Activated CD8-positive, alpha-beta memory T cell treated with anti-CD3 and anti-CD28 coated beads, Interleukin-2, amount 50 U/mL, for 4 hours (primary cell): ENCODE results near the gene SRRD.

Experiments
- DNase-seq: peaks from one replicate; pipeline ENCODE4 v3.0.0-alpha.2; 2020

Gene SRRD

DNA sequence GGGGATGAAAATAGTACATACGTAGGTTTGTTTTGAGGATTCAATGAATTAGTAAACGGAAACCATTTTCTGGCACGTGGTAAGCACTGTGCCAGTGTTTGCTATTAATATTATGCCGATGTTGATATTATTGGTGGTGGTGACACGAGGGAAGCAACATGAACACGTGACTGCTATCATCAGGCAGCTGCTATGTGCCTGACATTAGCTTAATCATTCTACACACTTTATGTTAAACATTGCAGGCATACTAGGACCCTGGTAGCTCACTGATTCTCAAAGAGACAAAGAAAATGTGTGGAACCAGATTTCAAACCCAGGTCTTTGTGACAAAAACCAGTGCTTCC is 656 bp downstream of the SRRD start:
- no peak for DNase-seq

- no peak for DNase-seq
Measured at GRCh38 chr22:26485013-26485412, 1.3 kb downstream of the SRRD start.

- no peak for DNase-seq
Measured at GRCh38 chr22:26485806-26486390, 2.2 kb downstream of the SRRD start.

GRCh38 chr22:26486394-26486793 is 2.7 kb downstream of the SRRD start:
- no peak for DNase-seq

GRCh38 chr22:26487996-26488395 is 4.3 kb downstream of the SRRD start:
- no peak for DNase-seq

DNA sequence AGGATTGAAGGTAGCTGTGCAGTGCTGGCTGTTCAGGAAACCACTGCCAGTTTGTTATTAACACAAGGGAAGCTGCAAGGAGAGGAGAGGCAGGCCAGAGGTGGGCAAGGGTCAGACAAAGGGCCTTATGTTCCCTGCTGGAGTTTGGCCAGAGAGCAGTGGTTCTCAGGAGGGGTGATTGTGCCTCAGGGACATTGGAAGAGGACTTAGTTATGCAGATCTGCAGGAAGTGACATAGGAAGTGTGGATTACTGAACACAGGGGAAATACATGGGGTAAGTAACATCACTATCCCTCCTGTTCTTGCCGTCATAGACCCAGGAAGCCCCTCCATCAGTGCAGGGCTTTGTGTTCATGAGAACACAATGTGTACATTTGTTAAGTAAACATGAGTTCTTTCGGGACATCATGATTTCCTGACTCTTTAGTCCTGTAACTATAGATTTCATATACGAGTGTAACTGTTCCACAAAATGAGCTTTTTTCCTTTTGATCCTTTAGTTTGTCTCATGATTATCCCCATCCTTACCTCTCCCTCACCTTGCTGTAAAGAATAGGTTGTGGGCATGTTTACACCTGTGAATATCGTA is 5.9 kb downstream of the SRRD start:
- DNase-seq = no peak

DNA sequence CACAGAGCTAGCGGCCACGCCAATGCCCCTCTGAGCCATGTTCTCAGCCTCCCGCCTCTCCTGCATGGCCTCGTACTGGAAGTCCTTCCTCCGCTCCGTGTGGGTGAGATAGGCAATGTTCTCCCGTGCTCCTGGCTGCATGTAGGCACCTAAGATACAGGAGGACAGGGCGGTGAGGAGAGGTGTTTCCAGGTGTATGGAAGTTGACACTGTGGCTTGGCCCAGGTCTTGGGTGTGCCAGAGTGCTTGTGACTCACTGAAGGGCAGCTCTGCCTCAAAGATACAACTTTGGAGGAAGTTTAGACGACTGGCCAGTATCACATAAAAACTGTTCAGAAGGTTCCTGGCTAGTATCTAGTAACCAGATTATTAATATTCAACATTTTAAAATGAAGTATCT is 8.5 kb downstream of the SRRD start:
- DNase-seq = no peak

DNA sequence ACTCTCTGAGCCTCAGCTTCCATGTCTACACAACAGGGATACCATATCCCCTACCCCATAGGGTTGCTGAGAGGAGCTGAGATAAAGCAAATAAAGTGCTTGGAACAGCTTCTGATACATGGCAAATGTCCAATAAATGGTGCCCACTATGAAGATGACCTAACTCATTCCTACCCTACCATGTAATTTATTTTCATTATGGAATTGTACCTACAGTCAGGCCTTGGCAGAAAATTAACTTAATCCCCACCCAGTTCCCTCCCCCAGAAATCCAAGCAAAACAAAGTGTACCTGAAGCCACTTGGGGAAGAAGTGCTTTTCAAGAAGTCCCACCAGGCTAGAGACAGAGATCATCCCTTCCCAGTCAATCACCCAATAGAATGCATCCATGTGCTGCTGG is 10.8 kb downstream of the SRRD start:
- no peak for DNase-seq

- DNase-seq = no peak
Measured at GRCh38 chr22:26496456-26496855, 12.8 kb downstream of the SRRD start.

DNA sequence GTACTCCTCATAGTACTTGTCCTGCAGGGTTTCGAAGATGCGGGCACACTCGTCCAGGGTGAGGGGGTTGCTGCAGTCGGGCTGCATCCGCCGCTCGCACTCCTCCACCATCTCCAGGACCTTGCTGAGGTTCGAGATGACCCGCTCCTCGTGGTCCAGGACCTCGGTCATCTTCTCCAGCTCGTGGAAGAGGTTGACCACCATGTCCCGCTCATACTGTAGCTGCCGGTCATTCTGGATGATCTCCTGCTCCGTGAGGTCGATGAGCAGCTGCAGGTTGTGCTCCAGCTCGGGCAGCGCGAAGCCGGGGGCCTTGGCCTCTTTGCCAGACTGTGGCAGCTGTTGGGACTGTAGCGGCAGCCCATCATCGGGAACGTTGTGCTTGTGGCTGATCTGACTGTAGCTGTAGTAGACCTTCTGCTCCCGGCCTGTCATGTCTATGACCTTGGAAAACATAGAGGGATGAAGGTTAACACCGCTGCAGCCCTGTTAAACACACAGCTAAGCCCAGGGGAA is 15.6 kb downstream of the SRRD start:
- DNase-seq = no peak

- no peak for DNase-seq
Measured at GRCh38 chr22:26501996-26502395, 18.3 kb downstream of the SRRD start.

DNA sequence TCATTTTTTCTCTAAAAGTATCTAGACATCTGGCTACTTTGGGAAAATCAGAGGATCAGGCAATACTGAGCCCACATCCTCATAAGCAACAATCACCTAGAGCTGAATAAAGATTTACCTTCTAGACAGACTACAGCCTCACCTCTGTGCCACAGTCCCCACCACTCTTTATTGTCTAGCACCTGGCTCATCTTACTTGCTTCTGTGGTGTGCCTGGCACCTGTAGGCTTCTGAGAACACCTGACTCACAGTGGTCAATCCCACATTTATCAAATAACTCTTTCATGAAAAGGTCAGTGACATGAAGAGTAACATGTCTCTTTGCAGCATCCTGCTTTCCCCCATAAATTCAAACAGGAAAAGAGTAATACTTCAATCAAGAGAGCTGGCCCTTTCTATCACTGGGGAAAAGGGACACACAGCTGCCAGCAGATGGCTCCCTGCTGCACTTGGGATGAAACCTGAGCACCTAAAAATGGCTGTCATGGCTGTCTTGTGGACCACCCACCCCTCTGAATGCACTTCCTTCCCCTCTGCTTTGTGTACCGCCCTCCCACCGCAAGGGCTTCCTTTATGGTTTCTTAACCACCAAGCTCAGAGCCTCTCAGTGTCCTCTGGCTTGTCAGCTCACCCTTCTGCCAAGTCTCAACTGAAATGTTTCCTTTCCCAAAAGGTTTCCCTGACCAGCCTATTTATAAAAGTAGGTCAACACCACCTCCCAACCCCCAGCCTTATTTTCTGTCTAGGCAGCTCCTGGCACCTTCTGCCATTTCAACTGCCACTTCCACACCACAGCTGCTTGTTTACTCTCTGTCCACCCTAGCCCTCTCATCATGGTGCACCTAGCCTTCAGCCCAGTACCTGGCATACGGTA is 19.2 kb downstream of the SRRD start:
- DNase-seq = peak; percentile 53

- DNase-seq = no peak
Measured at GRCh38 chr22:26503758-26504157, 20.1 kb downstream of the SRRD start.

- no peak for DNase-seq
Measured at GRCh38 chr22:26508148-26508547, 24.5 kb downstream of the SRRD start.

DNA sequence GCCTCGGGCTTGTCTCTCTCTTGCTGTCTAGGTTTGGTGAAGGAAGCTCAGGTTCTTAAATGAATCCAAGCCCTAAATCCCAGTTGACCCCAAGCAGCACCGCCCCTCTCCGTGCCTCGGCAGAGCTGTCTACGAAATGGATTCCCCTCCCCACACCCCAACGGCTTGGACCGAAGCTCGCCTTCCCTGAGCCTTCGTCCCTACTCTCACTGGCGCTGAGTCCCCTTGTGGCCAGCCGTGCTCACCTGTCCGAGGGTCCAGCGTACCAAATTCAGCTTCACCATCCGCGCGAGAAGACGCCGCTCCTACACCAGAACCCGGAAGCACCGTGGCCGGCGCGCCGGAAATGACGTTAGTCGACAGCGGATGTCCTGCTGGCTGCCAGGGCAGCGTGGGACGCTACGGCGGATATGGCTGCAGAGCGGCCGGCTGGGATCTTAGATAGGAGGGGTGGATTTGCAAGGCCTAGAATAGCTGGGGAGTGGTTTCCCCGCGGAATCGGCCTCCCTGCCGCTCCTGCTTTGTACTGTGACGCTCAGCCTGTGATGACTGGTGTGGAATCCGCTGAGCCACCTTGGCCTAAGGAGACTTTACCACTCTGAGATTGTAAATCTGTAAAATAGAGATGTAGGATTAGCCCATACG is 28.6 kb downstream of the SRRD start, which contains the start of gene TFIP11:
TFIP11 (minus strand) TSS at position 325 of the 645 bp plus-strand sequence. CDS start 2,201 bp downstream, outside the sequence.
- DNase-seq = peak; percentile 92

- no peak for DNase-seq
Measured at GRCh38 chr22:26513838-26514237, 30.2 kb downstream of the SRRD start.

GRCh38 chr22:26514419-26515161 is 30.9 kb downstream of the SRRD start:
- no peak for DNase-seq

DNA sequence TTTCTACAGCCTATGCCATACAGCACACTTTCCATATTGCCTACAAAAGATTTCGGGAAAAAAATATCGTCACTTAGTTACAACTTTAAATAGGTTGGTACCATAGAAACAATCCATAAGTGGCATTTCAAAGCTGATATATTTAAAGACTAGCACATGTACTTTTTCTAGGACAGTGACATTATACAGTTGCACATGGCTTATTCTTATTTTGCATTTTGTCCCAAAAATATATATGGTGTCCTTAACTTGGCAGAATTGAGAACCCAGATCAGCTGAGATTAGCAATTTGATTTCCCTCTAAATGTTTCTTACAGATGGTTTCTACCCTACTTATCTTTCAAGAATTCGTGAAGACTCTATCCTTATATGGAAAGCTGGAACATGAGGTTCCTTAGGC is 32.3 kb downstream of the SRRD start:
- DNase-seq = no peak

- DNase-seq = no peak
Measured at GRCh38 chr22:26516503-26516902, 32.8 kb downstream of the SRRD start.

DNA sequence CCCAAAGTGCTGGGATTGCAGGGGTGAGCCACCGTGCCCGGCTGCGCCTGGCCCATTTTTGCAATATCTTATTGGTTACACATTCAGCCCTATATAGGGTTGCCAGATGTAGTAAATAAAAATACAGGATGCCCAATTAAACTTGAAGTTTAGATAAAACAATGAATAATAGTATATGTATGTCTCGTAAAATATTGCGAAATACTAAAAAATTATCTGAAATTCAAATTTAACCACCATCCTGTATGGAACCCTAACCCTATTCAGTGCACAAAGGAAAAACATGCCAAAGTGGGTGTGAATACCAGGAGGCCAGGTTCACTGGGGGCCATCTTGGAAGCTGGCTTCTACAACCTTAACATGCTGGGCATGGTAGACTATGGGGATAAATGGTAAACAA is 33.8 kb downstream of the SRRD start:
- DNase-seq = no peak

DNA sequence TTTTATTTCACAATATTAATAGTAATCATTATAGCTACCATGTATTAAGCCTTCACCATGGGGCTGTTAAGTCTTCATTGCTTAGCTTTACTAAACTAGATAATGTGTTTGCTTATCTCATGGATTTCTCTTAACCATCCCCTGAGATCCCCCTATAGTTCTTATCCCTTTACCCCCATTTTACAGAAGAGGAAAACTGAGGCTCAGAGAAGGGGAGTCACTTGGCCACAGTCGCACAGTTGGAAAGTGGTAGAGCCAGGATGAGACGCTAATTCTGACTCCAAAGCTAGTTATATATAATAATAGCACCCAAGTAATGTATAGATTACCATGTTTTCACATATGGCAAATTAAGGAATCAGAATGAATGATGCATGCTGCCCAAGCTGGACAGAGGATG is 38.3 kb downstream of the SRRD start:
- DNase-seq = no peak

DNA sequence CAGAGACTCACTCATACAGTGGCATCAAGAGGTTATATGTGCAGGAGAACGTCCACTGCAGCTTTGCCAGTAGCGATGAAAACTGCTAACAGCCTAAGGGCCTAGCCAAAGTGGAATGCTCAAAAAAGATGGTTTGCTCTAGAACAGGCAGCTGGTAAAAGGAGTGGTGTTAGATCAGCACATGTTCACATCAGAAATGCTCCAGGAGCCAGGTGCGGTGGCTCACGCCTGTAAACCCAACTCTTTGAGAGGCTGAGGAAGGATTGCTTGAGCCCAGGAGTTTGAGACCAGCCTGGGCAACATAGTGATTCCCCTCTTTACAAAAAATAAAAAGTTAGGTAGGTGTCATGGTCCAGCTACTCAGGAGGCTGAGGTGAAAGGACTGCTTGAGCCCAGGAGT is 38.9 kb downstream of the SRRD start:
- no peak for DNase-seq

DNA sequence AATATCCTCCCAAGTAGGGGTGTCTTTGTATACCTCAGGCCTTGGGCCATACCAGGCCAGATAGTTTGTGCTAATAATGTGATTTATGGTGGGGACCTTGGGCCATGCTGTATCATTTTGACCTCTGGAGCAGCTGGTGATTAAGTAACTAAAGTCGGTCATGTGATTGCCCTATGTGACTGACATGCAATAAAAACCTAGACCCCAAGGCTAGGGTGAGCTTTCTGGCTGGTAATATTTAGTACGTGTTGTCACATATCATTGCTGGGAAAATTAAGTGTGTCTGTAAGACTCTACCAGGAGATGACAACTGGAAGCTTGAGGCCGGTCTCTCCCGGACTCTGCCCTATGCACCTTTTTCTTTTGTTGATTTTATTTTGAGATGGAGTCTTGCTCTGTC is 41.2 kb downstream of the SRRD start:
- DNase-seq = no peak
